Embryonic facial prominence (tissue), 1 donor: ENCODE measurements around the gene VMAC.
A peak's percentile ranks its signal among the peaks of the same experiment; 100 is the strongest.
"Not testable (repeated sequence)": the region's sequence is repeated elsewhere in the genome, so short reads cannot be mapped to it uniquely, and the experiment has no call there.

Source experiments
- DNase-seq: peaks from one replicate; pipeline ENCODE4 v3.0.0-alpha.2; 2016; ENCODE audit errors: extremely low spot score

VMAC gene, protein sequence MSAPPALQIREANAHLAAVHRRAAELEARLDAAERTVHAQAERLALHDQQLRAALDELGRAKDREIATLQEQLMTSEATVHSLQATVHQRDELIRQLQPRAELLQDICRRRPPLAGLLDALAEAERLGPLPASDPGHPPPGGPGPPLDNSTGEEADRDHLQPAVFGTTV

DNA sequence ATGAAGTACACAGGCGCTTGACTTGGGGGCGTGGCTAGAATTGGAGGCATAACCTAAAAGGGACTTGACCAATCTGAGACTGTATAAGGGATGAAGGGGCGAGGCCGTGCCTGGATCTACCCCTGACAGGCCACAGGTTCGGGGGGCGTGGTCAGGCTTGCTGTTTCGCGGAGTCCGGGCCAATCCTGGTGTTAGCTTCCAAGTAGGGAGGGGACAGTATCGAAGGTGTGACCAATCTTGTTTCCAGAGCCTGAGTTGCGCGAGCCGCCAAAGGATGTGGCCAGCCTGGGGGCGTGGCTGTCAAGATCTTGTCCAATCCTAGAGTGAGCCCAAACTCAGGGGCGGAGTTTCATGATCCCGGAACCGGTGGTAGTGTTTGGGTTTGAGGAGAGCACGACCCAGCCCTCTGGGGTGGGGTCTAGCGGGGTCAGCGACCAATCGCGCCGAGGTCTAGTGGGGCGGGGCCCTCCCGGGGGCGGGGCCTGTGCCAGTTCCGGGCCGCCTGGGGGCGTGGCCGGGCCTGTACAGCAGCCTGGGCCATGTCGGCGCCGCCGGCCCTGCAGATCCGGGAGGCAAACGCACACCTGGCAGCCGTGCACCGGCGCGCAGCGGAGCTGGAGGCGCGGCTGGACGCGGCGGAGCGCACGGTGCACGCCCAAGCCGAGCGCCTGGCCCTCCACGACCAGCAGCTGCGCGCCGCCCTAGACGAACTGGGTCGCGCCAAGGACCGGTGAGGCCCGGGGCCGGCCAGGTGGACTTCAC lies at the start of gene VMAC:
TSS of gene VMAC (plus strand) at position 521 of the 762 bp plus-strand sequence. CDS start at position 540, 19 bp downstream.
- peak; percentile 99 for DNase-seq

DNA sequence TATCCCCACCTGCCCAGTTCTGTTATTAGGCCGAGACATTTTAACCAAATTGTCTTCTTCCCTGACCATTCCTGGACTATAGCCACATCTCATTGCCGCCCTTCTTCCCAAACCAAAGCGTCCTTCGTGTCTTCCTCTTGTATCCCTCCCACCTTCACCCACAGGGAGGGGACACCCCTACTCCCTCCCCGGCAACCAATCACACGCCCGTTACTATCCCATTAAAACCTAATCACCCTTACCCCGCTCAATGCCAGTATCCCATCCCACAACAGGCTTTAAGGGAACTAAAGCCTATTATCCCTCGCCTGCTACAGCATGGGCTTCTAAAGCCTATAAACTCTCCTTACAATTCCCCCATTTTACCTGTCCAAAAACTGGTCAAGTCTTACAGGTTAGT lies 49.5 kb upstream of the VMAC start:
- not testable (repeated sequence) for DNase-seq

- no peak for DNase-seq
These were observed 47.2 kb upstream of the VMAC start for GRCh38 chr19:5857203-5858081.

DNA sequence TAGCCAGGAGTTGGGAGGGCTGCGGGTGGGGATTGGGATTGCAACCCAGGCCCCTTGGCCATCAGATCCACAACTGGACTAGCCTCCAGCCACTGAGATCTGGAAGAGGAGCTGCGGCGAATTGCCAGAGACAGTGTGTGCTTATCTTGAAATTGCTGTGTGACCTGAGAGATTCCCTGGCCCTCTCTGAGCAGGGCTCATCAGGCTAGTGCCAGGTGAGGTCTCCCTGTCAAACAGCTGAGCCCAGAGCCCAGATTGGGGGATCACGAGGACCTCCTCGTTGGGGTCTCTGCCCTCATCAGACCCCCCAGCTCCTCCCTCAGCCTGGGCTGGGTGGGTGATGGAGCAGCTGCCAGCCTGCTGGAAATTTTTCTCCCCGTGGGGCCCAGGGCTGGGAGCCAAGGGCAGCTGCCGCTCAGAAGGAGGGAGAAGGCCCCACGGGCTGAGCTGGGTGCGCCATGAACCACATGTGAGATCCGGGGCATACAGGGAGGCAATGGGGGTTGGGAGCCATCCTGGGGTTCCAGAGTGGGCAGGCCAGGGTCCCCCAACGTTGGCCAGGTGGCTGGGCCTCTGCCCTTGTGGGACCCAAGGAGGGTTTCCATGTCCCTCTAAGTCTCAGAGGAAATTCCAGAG lies 41.5 kb upstream of the VMAC start:
- DNase-seq = no peak

- DNase-seq = no peak
These were observed 40.5 kb upstream of the VMAC start for GRCh38 chr19:5864013-5864720.

DNA sequence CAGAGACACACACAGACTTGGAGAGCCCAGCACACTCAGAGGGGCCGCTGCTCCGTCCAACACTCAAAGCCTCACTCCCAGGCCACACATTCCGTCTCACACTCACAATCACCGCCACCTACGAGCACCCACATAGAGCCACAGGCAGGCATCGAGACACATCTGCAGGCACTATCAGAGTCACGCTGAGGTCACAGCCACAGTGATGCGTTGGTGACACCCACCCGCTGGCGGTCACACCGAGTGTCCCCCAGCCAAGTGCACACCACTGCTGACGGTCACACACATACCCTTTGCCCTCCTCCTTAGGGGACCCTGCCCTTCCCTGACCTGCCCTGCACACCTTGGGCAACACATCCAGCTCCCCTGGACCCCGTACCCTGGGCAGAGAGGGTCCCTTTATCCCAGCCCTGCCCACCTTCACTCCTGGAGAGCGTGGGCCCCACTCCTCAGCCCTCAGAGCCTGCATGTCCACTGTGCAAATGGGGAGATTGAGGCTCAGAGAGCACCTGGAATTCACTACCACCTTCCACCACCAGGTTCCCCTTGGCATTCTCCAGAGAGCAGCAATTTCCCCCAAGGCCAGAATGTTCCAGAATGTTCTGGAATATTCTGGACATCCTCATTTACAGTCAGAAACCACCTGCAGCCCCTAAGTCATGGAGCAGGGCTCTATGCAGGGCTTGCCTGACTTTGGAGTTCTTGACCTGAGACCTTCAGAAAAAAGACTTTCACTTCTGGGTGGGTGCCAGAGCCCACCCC lies 39.8 kb upstream of the VMAC start:
- DNase-seq = no peak

DNA sequence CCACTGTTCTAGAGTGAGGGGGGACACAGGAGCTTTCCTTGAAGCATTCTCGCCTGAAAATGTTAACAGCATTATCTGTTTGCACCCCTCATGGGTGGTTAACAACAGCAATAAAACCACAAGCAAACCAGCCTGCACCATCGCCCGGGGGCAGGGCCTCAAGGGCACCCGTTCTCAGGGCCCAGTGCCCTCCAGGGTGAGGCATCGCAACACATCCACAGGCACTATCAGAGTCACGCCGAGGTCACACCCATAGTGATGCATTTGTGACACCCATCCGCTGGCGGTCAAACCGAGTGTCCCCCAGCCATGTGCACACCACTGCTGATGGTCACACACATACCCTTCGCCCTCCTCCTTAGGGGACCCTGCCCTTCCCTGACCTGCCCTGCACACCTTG lies 38.9 kb upstream of the VMAC start:
- DNase-seq = no peak

GRCh38 chr19:5867201-5868136 lies 37.2 kb upstream of the VMAC start:
- no peak for DNase-seq

- DNase-seq = no peak
These were observed 33.7 kb upstream of the VMAC start for GRCh38 chr19:5870986-5871394.

DNA sequence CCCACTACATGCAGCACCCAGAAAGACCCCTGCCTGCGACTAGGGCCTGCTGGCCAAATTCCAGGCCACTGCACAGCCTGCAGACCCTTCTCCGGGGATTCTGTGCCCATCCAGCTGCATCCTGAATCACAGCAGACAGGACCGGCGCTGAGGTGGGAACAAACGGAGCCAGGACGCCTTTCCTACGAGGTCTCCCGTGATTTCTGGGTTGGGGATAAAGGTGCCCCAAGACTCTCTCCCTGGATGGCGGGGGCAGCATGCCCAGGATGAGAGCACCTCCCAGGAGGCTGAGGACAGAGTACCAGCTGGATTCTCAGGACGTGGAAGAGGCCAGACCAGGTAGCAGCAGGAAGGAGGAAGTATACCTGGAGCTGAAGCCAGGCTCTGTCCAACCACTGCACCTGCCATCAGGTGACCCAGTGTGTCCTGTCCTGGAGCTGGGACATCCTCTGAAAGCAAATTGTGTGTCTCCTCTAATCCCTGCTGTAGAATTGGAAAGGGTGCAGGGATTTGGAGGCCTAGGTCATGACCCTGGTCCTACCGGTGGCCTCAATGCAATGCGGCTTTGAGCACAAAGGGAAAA lies 31.0 kb upstream of the VMAC start:
- no peak for DNase-seq

- not testable (repeated sequence) for DNase-seq
These were observed 30.2 kb upstream of the VMAC start for GRCh38 chr19:5874496-5874895.

DNA sequence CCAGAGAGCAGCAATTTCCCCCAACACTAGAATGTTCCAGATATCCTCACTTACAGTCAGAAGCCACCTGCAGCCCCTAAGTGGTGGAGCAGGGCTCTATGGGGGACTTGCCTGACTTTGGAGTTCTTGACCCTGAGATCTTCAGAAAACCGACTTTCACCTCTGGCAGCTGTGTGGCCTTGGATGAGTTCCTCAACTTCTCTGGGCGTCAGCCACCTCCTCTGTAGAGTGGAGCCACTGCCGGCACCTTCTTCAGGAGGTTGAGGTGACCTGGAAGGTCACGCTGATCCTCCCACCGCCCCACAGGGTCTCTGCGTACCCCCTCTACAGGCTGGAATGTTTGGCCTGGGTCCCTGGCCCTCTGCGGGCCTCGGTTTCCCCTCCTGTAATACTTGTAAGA lies 27.2 kb upstream of the VMAC start:
- no peak for DNase-seq

DNA sequence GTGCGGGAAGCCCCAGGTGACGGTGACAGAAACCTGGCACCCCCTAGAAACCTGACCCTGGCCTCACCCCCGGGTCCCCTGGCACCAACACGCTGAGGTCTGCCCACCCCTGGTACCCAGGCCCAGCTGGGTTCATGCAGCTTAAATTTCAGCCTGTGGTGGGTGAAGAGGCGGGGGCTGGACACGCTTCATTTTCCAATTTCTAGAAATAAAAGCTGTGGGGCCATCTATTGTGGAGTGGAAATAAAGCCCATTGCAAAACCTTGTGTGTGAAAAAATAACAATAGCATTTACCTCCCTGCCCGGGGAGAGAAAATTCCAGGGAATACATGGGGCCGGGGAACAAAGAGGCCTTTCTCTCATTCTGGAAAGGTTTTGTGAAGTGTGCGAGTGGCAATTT lies 26.8 kb upstream of the VMAC start:
- no peak for DNase-seq

DNA sequence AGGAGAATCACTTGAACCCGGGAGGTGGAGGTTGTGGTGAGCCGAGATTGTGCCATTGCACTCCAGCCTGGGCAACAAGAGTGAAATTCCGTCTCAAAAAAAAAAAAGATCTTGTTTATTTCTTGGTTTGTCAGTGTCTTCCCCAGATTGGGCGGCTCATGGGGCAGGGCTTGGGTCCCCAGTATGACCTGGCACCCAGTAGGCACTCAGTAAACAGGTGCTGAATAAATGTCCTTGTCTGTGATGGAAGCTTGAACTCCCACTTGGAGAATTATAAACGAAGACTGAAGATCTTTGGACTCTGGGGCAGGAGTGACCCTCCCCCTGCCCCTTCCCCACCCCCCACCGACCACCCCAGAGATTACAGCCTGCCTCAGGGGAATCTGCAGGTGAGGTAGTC lies 24.5 kb upstream of the VMAC start:
- no peak for DNase-seq

GRCh38 chr19:5880604-5881078 lies 24.0 kb upstream of the VMAC start:
- DNase-seq = no peak

GRCh38 chr19:5881543-5882299 lies 23.0 kb upstream of the VMAC start:
- no peak for DNase-seq

GRCh38 chr19:5882421-5882968 lies 22.2 kb upstream of the VMAC start:
- no peak for DNase-seq
